Gastroesophageal sphincter (tissue), 3 donors: ENCODE results near the gene BCAS4.

Source experiments
- CTCF ChIP-seq, 4 experiments: fragments of 200-600 bp in 2 of 4; fragments of 450-650 bp in 2 of 4; sonication (generic) in 1 of 4; IDR thresholded peaks; one replicate each; pipeline ENCODE4 v1.5.1; 2017 to 2019; ENCODE audit warnings: antibody characterized with exemption in 4 of 4, mild to moderate bottlenecking in 2 of 4, moderate library complexity in 2 of 4
- EP300 ChIP-seq: sonication (generic); formaldehyde crosslinking; IDR thresholded peaks from one replicate; pipeline ENCODE4 v1.6.1; 2017; ENCODE audit warnings: antibody characterized with exemption, mild to moderate bottlenecking
- POLR2A ChIP-seq, 2 donors: fragments of 450-650 bp; IDR thresholded peaks; one replicate each; pipeline ENCODE4 v1.6.1; 2017; ENCODE audit warnings: antibody characterized with exemption in 2 of 2, mild to moderate bottlenecking in 2 of 2, moderate library complexity in 1 of 2
- POLR2AphosphoS5 ChIP-seq: sonication (generic); formaldehyde crosslinking; IDR thresholded peaks from one replicate; pipeline ENCODE4 v1.6.1; 2017; ENCODE audit warnings: antibody characterized with exemption

- no peak for TF ChIP-seq POLR2A (IDR thresholded peaks at IDR 0.05)
- TF ChIP-seq CTCF (IDR thresholded peaks at IDR 0.05): no peak
- TF ChIP-seq POLR2AphosphoS5: no peak
- TF ChIP-seq EP300: no peak
Measured at GRCh38 chr20:50873585-50873984, 78.7 kb downstream of the BCAS4 start.
